Spleen (tissue), 11 donors: Measurements from ENCODE around the gene PDLIM7. TPM values are rescaled to one million over a fixed set of nuclear protein-coding genes. Genes with fewer than 3 reads are reported as not detected.

Experiments
- DNase-seq: peaks from one replicate; pipeline ENCODE4 v3.0.0-alpha.2; 2020
- H3K27ac ChIP-seq, 8 donors: fragments of 200-600 bp; sonication (generic) in 7 of 8; 1 replicate in 4 of 8; 2 replicates in 4 of 8; pipeline versions ENCODE4 v1.5.0 to v1.8.0; 2016 to 2021; ENCODE audit warnings: inconsistent platforms in 4 of 8, mild to moderate bottlenecking in 4 of 8, moderate library complexity in 1 of 8
- H3K27me3 ChIP-seq, 7 donors: fragments of 200-600 bp; sonication (generic) in 6 of 7; replicated peaks in 1 of 7; 1 replicate in 4 of 7; 2 replicates in 3 of 7; pipeline versions ENCODE4 v1.5.0 to v1.8.0; 2016 to 2021; ENCODE audit warnings: inconsistent platforms in 3 of 7, mild to moderate bottlenecking in 1 of 7
- H3K36me3 ChIP-seq, 6 donors: fragments of 200-600 bp; sonication (generic) in 5 of 6; 1 replicate in 4 of 6; 2 replicates in 2 of 6; pipeline versions ENCODE4 v1.5.0 to v1.8.0; 2016 to 2021; ENCODE audit warnings: inconsistent platforms in 2 of 6
- H3K4me1 ChIP-seq, 6 donors: fragments of 200-600 bp; sonication (generic) in 5 of 6; 1 replicate in 3 of 6; 2 replicates in 3 of 6; pipeline versions ENCODE4 v1.5.0 to v1.8.0; 2016 to 2021; ENCODE audit warnings: inconsistent platforms in 3 of 6
- H3K4me3 ChIP-seq, 8 donors: fragments of 200-600 bp; sonication (generic) in 7 of 8; 1 replicate in 4 of 8; 2 replicates in 4 of 8; pipeline versions ENCODE4 v1.5.0 to v1.8.0; 2016 to 2021; ENCODE audit warnings: inconsistent platforms in 4 of 8, mild to moderate bottlenecking in 4 of 8, moderate library complexity in 2 of 8
- H3K9me3 ChIP-seq, 8 donors: fragments of 200-600 bp; sonication (generic) in 7 of 8; 1 replicate in 4 of 8; 2 replicates in 4 of 8; pipeline versions ENCODE4 v1.5.0 to v1.8.0; 2016 to 2021; ENCODE audit warnings: inconsistent platforms in 4 of 8
- POLR2A ChIP-seq, 3 donors: fragments of 450-650 bp; IDR thresholded peaks; one replicate each; pipeline ENCODE4 v1.5.1; 2017; ENCODE audit warnings: antibody characterized with exemption in 3 of 3, mild to moderate bottlenecking in 1 of 3
- POLR2AphosphoS5 ChIP-seq, 3 donors: sonication (generic); formaldehyde crosslinking; IDR thresholded peaks; one replicate each; pipeline ENCODE4 v1.5.1; 2017; ENCODE audit warnings: antibody characterized with exemption in 3 of 3
- WGBS, 5 donors: extraction: QIAGEN DNeasy Blood & Tissue Kit in 3 of 5; methylation state at CpG; one replicate each; pipeline versions ENCODE4 v1.1.5 to v1.1.7; 2013 to 2018; 5-methylcytosine and 5-hydroxymethylcytosine counted together
- intact Hi-C: fragments of 100-400 bp; cut with DNase I; formaldehyde crosslinking; loops from one replicate; pipeline ENCODE4 v1.15.0; 2023; ENCODE audit warnings: low total_unique reads
- polyA plus RNA-seq, 3 donors: library from polyadenylated mRNA; stranded (reverse); fragments of 200-250 nt; gene quantifications; one replicate each; pipeline ENCODE4 v1.2.1, GENCODE V29; 2013
- total RNA-seq, 7 donors: library from RNA; depleted of rRNA in 3 of 7; stranded (reverse); fragments of >200 nt in 3 of 7; fragmentation: NEBNext Ultra II Directional in 4 of 7; extraction: Animal tissue kit (Norgen Biotek cat#: 25700) in 4 of 7; gene quantifications; one replicate each; pipeline versions ENCODE4 v1.1.0 to v1.2.1, GENCODE V29; 2016 to 2021
- TF ChIP-seq, protein P1 (sequence below), 11 experiments: fragments of 200-600 bp in 7 of 11; fragments of 450-650 bp in 4 of 11; sonication (generic) in 4 of 11; IDR thresholded peaks in 8 of 11; conservative IDR thresholded peaks in 3 of 11; 1 replicate in 7 of 11; 2 replicates in 4 of 11; pipeline versions ENCODE4 v1.4.0 to v1.8.0; 2016 to 2021; ENCODE audit warnings: antibody characterized with exemption in 11 of 11, inconsistent platforms in 4 of 11, mild to moderate bottlenecking in 1 of 11
- donor health status: healthy with polysubstance abuse.
- donor health status: DM: no; HTN: no; CAD: no; lungs with moderate emphysema.
- donor health status: DM: no; HTN: no; CAD: no.
- donor health status: Bipolar disorder and iron deficiency.
- donor health status: healthy.
- donor health status: DM: no; HTN: no; CAD: no.
- donor health status: DM: yes; HTN: yes; CAD: no.

The PDLIM7 gene
- total and polyA plus RNA-seq, 10 donors, result 42.5 to 220 (median 85.1) TPM

DNA sequence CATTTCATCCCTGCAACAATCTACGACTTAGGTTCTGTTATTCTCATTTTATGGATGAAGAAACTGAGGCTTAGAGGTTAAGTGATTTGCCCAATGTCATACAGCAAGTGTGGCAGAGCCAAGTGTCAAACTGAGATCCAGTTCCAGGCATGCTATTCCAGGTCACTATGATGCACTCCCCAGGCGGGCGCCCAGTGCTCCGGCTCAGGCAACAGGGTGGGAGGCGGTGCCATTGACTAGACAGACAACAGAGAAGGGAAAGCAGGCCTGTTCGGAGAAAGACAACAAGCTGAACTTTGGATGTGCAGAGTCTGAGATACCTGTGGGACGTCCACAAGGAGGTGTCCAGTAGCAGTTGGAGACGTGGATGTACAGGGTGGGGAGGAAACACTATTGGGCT is 30.2 kb upstream of the PDLIM7 start:
- Histone ChIP-seq H3K36me3 (peaks cover 0 to 100% (median 97%) of the 10 kb centered on the region in 6 donors), H3K4me1 (no peaks in the 10 kb centered on the region), H3K4me3 (no peak overlapping the region), H3K27ac (no peak overlapping the region), H3K27me3 (no peaks in the 10 kb centered on the region), H3K9me3 (no peaks in the 10 kb centered on the region)
- no peak for TF ChIP-seq POLR2A (IDR thresholded peaks at IDR 0.05)
- TF ChIP-seq POLR2AphosphoS5 (IDR thresholded peaks at IDR 0.05), result peak in 1 of 3 donors; percentile 15
- TF ChIP-seq, protein P1, sequence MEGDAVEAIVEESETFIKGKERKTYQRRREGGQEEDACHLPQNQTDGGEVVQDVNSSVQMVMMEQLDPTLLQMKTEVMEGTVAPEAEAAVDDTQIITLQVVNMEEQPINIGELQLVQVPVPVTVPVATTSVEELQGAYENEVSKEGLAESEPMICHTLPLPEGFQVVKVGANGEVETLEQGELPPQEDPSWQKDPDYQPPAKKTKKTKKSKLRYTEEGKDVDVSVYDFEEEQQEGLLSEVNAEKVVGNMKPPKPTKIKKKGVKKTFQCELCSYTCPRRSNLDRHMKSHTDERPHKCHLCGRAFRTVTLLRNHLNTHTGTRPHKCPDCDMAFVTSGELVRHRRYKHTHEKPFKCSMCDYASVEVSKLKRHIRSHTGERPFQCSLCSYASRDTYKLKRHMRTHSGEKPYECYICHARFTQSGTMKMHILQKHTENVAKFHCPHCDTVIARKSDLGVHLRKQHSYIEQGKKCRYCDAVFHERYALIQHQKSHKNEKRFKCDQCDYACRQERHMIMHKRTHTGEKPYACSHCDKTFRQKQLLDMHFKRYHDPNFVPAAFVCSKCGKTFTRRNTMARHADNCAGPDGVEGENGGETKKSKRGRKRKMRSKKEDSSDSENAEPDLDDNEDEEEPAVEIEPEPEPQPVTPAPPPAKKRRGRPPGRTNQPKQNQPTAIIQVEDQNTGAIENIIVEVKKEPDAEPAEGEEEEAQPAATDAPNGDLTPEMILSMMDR (IDR thresholded peaks at IDR 0.05 in 8 of 11, conservative IDR thresholded peaks at IDR 0.05 in 3 of 11), result no peak
- intact Hi-C loops, result no loop called here
- DNase-seq, result peak; percentile 25
- WGBS, 5 donors, result 94 to 96% (median 96%) methylated on average over 8 of the region's 8 CpGs

DNA sequence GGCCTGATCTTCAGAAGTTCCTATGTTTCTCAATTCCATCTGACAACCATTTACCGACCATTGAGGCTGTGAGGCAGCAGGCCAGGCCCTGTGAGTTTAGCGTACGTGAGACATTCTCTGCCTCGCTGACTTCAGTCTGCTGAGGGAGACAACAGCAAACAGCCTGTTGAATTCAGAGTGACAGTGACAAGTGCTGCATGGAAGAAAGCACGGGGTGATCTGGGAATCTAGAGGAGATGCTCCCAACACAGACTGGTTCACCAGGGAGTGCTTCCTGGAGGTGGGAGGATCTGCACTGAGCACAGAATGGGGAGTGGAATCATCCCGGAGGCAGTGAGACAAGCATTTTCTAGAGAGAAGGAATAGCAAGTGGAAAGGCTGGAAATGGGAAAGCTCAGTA is 29.4 kb upstream of the PDLIM7 start:
- Histone ChIP-seq H3K27me3 (no peaks in the 10 kb centered on the region), H3K4me3 (no peak overlapping the region), H3K27ac (no peak overlapping the region), H3K4me1 (peaks cover 0 to 4% (median 0%) of the 10 kb centered on the region in 6 donors), H3K9me3 (no peaks in the 10 kb centered on the region), H3K36me3 (peaks cover 0 to 99% (median 95%) of the 10 kb centered on the region in 6 donors)
- TF ChIP-seq POLR2AphosphoS5 (IDR thresholded peaks at IDR 0.05) (no peak), POLR2A (IDR thresholded peaks at IDR 0.05) (no peak)
- TF ChIP-seq, protein P1 (IDR thresholded peaks at IDR 0.05 in 8 of 11, conservative IDR thresholded peaks at IDR 0.05 in 3 of 11), result no peak
- WGBS, 5 donors, result 90 to 97% (median 96%) methylated on average over 6 of the region's 6 CpGs
- intact Hi-C loops, result no loop called here
- DNase-seq, result peak; percentile 7

DNA sequence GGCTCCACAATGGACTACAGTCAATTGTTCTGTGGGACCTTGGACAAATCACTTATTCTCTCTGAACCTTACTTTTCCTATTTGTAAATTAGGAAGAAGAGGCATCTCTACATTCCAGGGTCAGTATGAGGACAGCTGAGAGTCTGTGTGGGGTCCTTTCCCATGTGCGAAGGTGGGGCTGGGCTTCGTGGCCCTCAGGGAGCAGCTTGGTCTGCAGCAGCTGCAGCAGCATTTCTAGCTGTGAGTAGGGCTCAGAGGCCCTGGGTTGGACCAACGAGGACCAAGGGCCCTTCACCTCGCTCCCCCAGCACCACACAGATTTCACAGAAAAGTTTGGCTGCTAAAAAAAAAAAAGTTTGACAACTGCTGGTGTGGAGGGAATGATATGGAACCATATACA is 28.8 kb upstream of the PDLIM7 start:
- H3K4me3 ChIP-seq, result no peak overlapping the region
- H3K9me3 ChIP-seq, result no peaks in the 10 kb centered on the region
- peak in 1 of 3 donors; percentile 16 for TF ChIP-seq POLR2AphosphoS5 (IDR thresholded peaks at IDR 0.05)
- TF ChIP-seq POLR2A (IDR thresholded peaks at IDR 0.05), result no peak
- TF ChIP-seq, protein P1 (IDR thresholded peaks at IDR 0.05 in 8 of 11, conservative IDR thresholded peaks at IDR 0.05 in 3 of 11), result no peak
- peak; percentile 18 for DNase-seq
- intact Hi-C loops, result no loop called here
- peaks cover 0 to 10% (median under 1%) of the 10 kb centered on the region in 6 donors for H3K4me1 ChIP-seq
- 89 to 98% (median 95%) methylated on average over 4 of the region's 4 CpGs for WGBS, 5 donors
- peaks cover 0 to 99% (median 95%) of the 10 kb centered on the region in 6 donors for H3K36me3 ChIP-seq
- no peaks in the 10 kb centered on the region for H3K27me3 ChIP-seq
- no peak overlapping the region for H3K27ac ChIP-seq

DNA sequence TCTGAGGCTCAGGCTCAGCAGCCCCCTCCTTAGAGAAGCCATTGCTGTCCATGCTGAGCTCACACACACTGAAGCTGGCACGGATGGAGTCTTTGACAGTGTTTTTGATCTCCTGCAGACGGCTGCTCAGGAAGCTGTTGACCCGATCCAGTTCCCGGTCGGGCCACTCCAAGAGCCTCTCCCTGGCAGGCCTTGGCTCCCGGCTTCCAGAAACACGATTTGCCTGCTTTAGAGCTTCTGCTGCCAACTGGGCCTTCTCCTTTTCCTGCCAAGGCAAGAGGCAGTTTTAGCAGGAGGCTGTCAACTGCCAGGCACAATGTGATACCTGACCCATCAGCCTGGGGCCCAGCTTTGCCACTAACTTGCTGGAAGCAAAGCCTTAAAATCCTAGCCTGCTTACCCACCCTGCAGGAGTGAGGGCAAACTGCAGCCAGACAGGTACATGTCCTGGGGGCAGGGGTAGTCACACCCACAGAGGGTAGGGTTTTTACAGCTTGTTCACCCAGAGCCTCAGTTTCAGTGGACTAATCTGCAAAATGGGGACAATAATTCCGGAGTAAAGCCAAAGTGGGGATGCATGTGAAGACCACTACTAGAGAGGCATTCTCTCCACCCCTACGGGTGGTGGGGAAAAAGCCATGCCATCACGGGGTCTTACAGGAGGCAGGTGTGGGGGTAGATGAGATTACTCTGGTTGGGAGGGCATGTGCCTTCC is 27.7 kb upstream of the PDLIM7 start:
- no peak overlapping the region for H3K27ac ChIP-seq
- TF ChIP-seq POLR2AphosphoS5 (IDR thresholded peaks at IDR 0.05) (no peak), POLR2A (IDR thresholded peaks at IDR 0.05) (no peak)
- TF ChIP-seq, protein P1 (IDR thresholded peaks at IDR 0.05 in 8 of 11, conservative IDR thresholded peaks at IDR 0.05 in 3 of 11), result no peak
- no peaks in the 10 kb centered on the region for H3K27me3 ChIP-seq
- H3K36me3 ChIP-seq, result peaks cover 0 to 99% (median 94%) of the 10 kb centered on the region in 6 donors
- no peak overlapping the region for H3K4me3 ChIP-seq
- intact Hi-C loops, result no loop called here
- H3K4me1 ChIP-seq, result peaks cover 0 to 21% (median 2%) of the 10 kb centered on the region in 6 donors
- DNase-seq, result peak; percentile 39
- 80 to 94% (median 89%) methylated on average over 10 of the region's 10 CpGs for WGBS, 5 donors
- H3K9me3 ChIP-seq, result no peaks in the 10 kb centered on the region
